NCI-H1417 (cell line): ENCODE data around the gene FBXO30.

ENCODE experiments used
- DNase-seq, 3 experiments: peaks; one replicate each; lab custom pipeline; 2025; lab: John Stamatoyannopoulos, UW

FBXO30 gene

DNA sequence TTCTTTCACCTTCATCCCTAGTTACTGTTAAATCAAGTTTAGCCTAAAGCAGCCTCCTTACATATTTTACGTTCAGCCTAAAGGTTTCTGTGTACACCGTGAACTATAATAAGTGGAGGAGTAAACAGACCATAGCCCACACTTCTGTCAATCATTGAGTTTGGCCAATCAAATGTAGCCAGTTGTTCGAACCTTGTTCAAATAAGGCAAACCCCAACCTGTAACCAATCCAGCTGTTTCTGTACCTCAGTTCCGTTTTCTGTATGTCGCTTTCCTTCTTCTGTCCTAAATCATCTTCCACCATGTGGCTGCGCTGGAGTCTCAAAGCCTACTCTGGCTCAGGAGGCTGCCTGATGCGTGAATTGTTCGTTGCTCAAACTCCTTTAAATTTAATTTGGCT, 1.8 kb upstream of the FBXO30 start:
- DNase-seq, result peak in 2 of 3 experiments; percentile 17 to 60

DNA sequence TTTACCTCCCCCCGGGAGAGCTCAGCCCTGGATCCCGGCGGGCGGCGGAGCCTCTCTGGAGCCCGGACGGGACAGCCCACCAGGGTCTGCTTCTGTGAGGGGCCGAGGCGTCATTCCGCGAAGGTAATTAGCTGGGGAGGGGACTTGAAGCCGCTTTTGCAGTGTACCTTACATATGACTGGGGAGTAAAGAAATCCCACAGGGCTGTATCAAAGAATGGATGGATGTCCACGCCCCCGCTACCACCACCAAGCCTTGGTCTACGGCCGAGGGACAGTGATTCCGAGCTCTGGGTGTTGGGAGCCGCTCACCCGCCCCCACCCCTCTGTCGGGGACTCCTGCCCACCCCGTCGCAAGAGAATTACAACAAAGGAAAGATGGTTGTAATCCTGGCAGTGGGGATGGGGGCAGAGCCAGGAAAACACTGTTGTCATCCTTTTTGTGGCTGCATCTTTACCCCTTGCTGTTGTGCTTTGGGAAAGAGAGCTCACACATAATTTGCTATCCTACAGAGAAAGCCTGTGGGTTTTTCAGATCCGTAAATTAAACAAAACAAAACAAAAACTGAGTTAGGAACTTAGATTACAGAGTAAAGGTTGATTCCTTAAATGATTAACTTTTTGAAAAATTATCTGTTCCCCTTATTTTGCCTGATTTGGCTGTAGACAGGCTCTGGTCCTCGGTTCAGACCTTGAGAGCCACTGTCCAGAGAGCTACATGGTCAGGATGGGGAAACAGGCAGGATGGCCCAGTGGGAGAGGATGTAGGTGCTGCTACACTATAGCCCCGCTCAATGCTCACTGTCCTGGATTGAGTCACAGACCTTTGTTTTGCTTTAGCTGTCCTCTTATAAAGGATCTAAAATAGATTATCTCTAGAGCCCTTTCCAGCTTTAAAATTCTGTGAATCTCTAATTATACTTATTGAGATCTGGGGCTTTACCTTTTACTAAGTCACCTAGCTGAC, 997 bp upstream of the FBXO30 start:
- peak in 2 of 3 experiments; percentile 17 to 88 for DNase-seq

- peak in 2 of 3 experiments; percentile 79 to 87 for DNase-seq
Measured at GRCh38 chr6:145814035-145814500, 527 bp downstream of the FBXO30 start.

GRCh38 chr6:145813285-145814034, 1.1 kb downstream of the FBXO30 start:
- peak in 2 of 3 experiments; percentile 14 to 55 for DNase-seq

DNA sequence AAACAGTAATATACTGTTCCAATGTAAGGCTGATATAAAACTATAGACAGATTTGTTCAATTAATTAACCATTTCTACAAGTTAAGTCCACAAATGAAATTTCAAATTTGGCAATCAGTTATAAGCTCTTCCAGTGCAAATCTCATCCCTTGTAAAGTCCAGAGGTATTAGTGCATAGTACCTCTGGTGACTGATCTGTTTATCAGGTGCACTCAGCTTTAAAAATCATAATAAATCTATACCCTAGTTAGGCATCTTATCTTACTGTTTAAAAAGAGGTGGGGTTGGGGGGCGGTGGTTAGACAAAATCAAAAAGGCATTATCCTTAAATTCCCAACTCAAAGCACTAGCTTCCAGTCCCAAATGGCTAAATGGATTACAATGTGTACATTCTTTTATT, 2.9 kb downstream of the FBXO30 start:
- no peak for DNase-seq

GRCh38 chr6:145809785-145810184, 4.8 kb downstream of the FBXO30 start:
- no peak for DNase-seq

GRCh38 chr6:145809211-145809610, 5.4 kb downstream of the FBXO30 start:
- DNase-seq, result no peak

- DNase-seq, result no peak
Measured at GRCh38 chr6:145808239-145808638, 6.4 kb downstream of the FBXO30 start.

GRCh38 chr6:145802141-145802540, 12.5 kb downstream of the FBXO30 start:
- DNase-seq, result no peak

DNA sequence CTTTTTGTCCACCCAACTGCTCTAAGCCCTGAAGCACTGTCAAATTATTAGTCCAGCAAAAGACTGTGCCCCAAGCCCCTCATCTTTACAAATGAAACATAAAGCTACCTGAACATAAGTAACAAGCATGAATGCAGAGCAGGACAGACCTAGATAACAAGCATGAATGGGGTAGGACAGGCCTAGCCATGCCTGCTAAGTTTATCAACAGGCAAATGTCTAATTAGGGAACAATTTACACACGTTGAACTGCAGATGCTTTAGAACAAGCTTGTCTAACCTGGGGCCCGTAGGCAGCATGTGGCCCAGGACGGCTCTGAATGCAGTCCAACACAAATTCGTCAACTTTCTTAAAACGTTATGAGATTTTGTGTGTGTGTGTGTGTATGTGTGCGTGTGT, 13.6 kb downstream of the FBXO30 start:
- DNase-seq, result peak in 1 of 3 experiments; percentile 31

- DNase-seq, result no peak
Measured at GRCh38 chr6:145798530-145798929, 16.1 kb downstream of the FBXO30 start.

DNA sequence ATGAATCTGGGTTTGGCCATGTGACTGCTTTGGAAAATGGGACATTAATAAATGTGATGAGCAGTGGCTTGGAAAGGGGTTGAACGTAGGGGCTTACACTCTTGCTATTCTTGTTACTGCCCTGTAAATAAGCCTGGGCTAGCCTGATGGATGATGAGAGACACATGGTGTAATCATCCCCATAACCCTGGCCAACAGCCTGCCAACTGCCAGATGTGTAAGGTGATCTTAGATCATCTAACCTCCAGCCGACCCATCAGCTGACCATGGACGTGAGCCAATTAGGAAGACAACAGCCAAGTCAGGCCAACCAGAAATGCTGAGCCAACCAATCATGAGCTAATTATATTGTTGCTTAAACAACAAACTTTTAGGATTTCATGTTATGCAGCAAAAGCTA, 25.2 kb downstream of the FBXO30 start:
- DNase-seq, result no peak

GRCh38 chr6:145787688-145788087, 26.9 kb downstream of the FBXO30 start:
- no peak for DNase-seq

DNA sequence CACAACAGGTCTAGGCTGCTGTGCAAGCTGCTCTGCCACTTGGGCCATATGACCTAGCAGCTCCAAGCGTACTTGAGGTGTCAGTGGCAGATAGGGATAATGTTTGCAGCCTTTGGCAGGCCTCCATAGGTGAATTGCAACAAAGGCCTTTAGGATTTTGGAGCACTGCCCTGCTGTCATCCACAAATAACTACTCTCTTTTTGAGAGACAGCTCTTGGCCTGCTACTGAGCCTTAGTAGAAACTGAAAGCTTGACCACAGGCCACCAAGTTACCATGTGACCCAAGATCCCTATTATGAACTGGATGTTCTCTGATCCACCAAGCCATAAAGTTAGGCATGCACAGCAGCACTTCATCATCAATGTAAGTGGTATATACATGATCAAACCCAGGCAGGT, 29.9 kb downstream of the FBXO30 start:
- no peak for DNase-seq

DNA sequence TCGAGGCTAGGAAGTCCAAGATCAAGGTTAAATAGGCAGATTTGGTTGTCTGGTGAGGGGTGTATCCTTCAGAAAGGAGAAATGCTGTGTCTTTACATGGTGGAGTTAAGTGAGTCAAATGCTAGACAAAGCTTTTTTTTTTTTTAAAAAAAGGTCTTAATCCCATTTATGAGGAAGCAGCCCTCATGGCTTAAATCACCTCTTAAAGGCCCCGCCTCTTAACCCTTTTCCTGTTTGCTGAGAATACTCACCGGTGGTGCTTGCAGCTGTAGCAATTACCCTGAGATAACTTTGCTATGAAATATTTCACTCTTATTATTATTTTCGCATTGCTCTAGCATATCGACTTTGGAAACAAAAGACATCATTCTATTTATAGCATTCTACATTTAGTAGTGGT, 30.8 kb downstream of the FBXO30 start:
- no peak for DNase-seq

DNA sequence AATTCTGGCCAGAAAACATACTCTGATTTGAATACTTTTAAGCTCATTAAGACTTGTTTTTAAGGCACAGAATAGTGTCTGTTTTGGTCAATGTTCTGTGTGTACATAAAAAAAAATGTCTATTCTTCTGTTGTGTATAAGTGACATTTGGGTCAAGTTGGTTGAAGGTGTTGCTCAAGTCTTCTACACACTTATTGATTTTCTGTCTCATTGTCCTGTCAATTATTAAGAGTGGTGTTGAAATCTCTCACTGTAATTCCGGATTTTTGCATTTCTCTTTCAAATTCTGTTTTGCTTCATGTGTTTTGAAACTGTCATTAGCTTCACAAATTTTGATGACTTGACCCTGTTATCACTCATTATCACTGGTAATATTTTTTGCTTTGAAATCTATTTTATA, 41.7 kb downstream of the FBXO30 start:
- no peak for DNase-seq

- no peak for DNase-seq
Measured at GRCh38 chr6:145765449-145765848, 49.1 kb downstream of the FBXO30 start.

- no peak for DNase-seq
Measured at GRCh38 chr6:145763742-145764141, 50.9 kb downstream of the FBXO30 start.

DNA sequence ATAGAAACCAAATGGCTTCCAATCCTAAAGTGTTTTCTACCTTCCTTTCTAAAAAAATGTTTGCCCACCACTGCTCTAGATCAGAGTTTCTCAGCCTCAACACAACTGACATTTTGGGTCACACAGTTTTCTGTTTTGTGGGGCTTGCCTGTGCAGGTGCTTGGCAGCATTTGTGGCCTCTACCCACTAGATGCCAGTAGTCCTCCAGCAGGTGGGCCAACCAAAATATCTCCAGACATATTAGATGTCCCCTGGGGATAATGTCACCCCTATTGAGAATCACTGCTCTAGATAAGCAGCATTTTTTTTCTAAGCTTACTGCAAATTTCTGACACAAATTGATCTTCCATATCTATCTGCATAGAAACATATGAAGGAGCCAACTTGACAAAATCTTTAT, 53.0 kb downstream of the FBXO30 start:
- no peak for DNase-seq

DNA sequence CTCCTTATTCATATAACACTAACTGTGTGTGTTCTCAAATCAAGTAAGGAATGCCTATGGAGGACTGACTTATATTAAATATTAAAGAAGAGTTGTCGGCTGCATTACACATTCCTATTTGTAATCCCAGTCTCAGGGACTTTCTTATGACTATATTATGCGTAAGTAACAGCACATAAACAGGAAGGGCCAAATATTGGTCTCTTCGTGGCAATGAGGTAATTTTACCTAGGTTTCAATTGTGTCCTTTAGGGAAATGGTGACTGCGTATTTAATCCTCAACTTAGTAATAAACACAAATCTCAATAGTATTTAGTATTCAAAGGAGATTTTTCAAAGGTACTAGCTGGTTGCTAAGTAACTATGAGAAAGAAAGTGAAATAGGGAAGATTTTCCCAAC, 56.5 kb downstream of the FBXO30 start:
- no peak for DNase-seq

DNA sequence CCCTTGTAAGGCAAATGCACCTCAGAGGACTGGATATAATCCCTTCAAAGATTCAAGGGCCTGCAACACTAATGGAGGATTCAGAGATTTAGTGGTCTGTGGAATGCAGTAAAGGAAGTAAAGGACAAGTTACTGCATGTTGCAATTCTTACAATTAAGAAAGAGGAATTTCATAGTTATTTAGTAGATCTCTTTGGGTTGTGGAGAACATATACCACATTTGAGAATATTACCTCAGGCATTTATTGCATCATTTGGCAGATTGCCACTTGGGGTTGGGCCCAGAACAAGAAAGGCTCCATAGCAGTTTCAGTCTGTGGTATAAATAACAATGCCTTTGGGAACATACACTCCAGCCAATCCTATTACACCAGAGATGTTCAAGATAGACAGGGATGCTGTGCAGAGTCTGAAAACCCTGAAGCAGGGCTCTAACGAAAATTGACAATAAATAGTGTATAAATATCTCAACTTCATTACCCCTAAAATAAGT, 58.4 kb downstream of the FBXO30 start:
- DNase-seq, result peak in 1 of 3 experiments; percentile 40

DNA sequence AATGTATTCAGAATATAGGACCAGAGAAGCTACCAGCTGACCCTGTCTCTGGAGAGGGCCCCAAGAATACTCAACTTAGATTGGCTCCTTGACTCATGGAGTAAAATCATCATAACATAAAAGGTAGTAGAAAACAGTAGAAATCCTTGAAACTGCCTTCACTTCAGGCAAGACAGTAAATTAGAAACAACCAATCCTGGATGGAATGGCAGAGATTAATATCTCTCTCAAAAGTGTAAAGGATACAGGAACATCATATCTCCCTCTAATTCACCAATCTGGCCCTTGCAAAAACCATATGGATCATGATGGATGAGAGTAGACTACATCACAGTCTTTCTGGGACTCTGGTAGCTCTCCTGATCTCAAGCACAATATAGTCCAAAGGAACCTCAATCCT, 58.9 kb downstream of the FBXO30 start:
- no peak for DNase-seq

DNA sequence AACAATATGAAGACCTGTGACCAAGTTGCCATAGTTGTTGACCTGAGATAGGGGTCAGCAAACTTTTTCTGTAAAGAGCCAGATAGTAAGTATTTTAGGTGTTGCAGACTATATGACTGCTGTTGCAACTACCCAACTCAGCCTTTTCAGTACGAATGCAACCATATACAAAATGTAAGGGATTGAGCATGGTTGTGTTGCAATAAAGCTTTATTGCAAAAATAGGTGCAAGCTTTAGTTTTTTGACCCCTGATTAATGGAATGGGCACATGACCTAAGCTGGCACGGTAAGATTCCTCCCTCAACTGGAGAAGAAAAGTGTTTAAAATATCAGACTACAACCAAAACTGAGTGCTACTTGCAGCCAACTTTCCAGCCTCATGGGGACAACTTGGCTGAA, 62.0 kb downstream of the FBXO30 start:
- DNase-seq, result no peak
